Rectal smooth muscle tissue (tissue), 1 donor: ENCODE data around the gene RIOX2.

ENCODE experiments used
- H3K27ac ChIP-seq: one replicate; pipeline ENCODE4 v1.7.0; 2013; ENCODE audit warnings: low read depth, low read length, inconsistent platforms
- H3K27me3 ChIP-seq: one replicate; pipeline ENCODE4 v1.7.0; 2013; ENCODE audit warnings: low read length; ENCODE audit not compliant: control insufficient read depth, insufficient read depth
- H3K36me3 ChIP-seq: one replicate; pipeline ENCODE4 v1.7.0; 2013; ENCODE audit warnings: low read length; ENCODE audit not compliant: control insufficient read depth, insufficient read depth
- H3K4me1 ChIP-seq: one replicate; pipeline ENCODE4 v1.7.0; 2013; ENCODE audit warnings: low read length; ENCODE audit not compliant: control insufficient read depth, insufficient read depth
- H3K4me3 ChIP-seq: one replicate; pipeline ENCODE4 v1.7.0; 2013; ENCODE audit warnings: low read length
- H3K9ac ChIP-seq: one replicate; pipeline ENCODE4 v1.7.0; 2013; ENCODE audit warnings: low read length

The RIOX2 gene

DNA sequence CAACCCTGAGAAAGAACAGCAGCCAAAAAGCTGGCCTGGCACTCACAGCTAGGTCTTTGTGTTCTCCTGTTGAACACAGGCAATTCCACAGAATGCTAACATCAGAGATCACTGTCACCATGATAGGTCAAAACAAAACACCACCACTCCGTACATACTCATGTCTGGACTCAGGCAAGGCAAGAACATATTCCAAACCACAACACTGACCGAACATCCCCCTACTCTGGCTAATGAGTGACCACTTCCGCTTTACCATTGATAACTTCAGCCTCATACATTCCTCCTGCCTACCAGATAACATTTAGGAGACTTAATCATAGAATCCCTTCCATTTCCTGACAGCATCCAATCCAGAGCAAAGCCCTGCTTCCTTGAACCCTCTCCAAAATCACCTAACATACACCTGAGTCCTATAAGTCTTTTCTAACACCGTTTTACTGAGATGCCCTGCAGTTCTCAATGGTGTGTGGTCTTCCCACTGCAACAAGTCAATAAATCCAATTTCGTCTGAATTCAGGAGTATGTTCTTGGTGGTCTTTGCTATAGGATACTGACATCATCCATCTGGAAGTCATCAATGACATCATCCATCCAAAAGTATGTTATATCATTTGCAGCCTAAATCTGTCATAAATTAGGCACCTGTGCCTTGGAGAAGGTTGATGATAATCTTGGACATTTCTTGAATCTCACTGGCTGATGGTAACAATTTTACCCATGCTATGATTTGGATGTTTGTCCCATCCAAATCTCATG is 23.7 kb downstream of the RIOX2 start:
- Histone ChIP-seq H3K4me3 (no peak overlapping the region), H3K36me3 (peaks cover 31% of the 10 kb centered on the region), H3K27me3 (no peaks in the 10 kb centered on the region), H3K27ac (no peak overlapping the region), H3K4me1 (no peaks in the 10 kb centered on the region), H3K9ac (no peak overlapping the region)

DNA sequence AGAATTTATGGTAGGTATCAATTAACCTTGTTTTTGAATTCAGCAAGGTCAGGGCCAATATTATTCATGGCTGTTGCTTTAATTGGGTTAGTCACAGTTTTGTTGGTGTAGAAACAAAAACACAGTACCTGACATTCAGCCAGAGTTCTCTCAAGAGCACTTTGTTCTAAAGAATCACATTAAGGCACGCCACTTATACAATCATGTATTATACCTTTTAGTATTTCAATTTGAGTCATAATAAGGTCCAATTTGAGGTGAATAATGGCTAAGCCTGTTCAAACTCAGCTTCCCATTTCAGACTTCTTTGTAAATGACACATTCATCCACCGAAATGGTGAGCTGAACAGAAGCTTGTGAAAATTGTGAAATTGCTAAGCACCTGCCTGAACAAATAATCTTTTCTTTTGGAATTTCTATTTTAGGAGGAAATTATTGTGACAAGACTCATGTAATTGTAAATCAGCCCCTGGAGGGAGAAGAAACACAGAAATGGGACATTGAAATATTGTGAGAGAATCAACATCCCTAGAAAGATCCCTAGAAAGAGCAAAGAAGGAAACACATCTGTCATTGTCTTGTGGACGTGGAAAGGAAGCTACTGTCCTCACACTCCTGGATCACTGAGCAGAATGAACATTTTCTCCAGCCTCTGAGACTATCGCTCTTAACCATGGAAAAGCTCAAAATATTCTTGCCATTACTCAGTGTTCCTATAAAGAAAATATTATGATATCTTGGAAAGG is 29.3 kb downstream of the RIOX2 start:
- Histone ChIP-seq H3K9ac (no peak overlapping the region), H3K36me3 (peaks cover 12% of the 10 kb centered on the region), H3K27me3 (no peaks in the 10 kb centered on the region), H3K27ac (no peak overlapping the region), H3K4me1 (no peaks in the 10 kb centered on the region), H3K4me3 (no peak overlapping the region)

DNA sequence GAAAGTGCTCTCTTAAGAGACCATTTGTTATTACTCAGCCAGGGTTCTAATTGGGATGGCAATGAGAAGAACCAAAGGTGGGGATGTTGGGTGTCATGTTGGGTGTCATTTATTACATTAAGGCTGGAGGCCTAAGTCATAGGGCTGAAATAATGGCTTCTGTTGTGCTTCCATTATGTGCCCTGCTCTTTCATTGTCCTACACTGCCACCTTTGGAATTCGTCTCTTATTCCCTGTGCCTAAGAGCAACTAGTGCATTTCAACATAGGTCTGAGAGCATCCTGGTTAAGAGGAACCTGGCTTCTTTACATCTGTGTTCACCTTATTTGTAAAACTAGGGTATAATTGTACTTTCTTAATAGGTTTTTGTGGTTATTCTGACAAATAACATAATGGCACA is 32.2 kb downstream of the RIOX2 start:
- H3K27me3 ChIP-seq: no peaks in the 10 kb centered on the region
- no peak overlapping the region for H3K27ac ChIP-seq
- peaks cover 13% of the 10 kb centered on the region for H3K36me3 ChIP-seq
- no peaks in the 10 kb centered on the region for H3K4me1 ChIP-seq
- no peak overlapping the region for H3K9ac ChIP-seq
- no peak overlapping the region for H3K4me3 ChIP-seq

DNA sequence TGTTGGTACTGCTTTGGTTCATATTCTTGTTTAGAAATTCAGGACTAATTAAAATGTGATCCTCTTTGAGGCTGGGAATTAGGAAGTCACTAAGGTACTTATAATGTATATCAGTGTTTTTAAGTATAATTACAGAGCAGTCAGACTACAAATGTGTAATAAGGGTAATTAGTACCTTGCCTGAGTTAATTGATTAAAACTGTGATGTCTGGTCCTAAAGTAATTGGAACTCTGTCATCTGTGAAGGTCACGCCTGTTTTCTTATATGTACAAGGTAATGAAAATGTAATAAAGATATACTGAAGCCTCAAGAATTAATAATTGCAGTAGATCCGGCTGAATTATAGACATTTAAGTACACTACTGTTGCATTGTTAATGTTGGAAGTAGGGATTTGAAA is 32.8 kb downstream of the RIOX2 start:
- no peak overlapping the region for H3K27ac ChIP-seq
- no peak overlapping the region for H3K9ac ChIP-seq
- peaks cover 13% of the 10 kb centered on the region for H3K36me3 ChIP-seq
- no peak overlapping the region for H3K4me3 ChIP-seq
- no peaks in the 10 kb centered on the region for H3K27me3 ChIP-seq
- H3K4me1 ChIP-seq: no peaks in the 10 kb centered on the region

DNA sequence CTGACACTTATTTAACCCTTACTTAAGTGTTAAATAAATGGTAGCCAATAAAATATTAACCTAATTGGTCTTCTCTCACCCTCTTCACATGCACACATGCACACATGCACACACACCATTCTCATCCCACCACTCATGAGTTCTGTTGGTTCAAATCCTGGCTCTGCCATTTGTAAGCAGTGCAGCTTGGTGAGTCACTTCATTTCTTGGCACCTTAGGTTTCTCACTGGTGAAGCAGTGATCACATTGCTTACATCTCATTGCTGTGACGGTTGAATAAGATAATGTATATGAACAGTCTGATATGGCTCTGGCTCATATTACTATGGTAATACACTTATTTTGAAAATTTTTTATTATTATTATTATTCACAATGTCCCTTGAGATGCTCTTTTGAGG is 33.8 kb downstream of the RIOX2 start:
- Histone ChIP-seq H3K4me1 (no peaks in the 10 kb centered on the region), H3K4me3 (no peak overlapping the region), H3K27me3 (no peaks in the 10 kb centered on the region), H3K9ac (no peak overlapping the region), H3K27ac (no peak overlapping the region), H3K36me3 (peaks cover 9% of the 10 kb centered on the region)

DNA sequence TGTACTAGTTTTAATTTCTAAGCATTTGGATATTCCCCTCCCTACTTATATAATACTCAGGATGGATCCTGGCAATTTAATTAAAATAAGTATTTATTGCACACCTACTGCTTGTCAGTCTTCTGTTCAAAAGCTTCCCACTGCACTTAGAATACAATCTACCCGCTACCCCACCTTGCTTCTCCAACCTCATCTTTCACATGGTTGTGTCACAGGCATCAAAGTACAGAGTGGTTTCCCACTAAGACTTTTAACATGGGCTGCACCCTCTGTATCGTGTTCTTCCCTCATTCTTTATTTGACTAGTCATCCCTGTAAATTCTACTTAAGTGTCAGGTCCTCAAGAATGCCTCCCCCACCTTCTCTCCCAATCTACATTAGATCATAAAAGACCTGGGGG is 35.0 kb downstream of the RIOX2 start:
- peaks cover 8% of the 10 kb centered on the region for H3K36me3 ChIP-seq
- no peak overlapping the region for H3K4me3 ChIP-seq
- H3K9ac ChIP-seq: no peak overlapping the region
- H3K27ac ChIP-seq: no peak overlapping the region
- no peaks in the 10 kb centered on the region for H3K27me3 ChIP-seq
- H3K4me1 ChIP-seq: no peaks in the 10 kb centered on the region

- no peaks in the 10 kb centered on the region for H3K27me3 ChIP-seq
- peaks cover 7% of the 10 kb centered on the region for H3K36me3 ChIP-seq
- H3K27ac ChIP-seq: no peak overlapping the region
- no peak overlapping the region for H3K9ac ChIP-seq
- H3K4me1 ChIP-seq: no peaks in the 10 kb centered on the region
- no peak overlapping the region for H3K4me3 ChIP-seq
Measured at GRCh38 chr3:97935842-97936241, 36.4 kb downstream of the RIOX2 start.

DNA sequence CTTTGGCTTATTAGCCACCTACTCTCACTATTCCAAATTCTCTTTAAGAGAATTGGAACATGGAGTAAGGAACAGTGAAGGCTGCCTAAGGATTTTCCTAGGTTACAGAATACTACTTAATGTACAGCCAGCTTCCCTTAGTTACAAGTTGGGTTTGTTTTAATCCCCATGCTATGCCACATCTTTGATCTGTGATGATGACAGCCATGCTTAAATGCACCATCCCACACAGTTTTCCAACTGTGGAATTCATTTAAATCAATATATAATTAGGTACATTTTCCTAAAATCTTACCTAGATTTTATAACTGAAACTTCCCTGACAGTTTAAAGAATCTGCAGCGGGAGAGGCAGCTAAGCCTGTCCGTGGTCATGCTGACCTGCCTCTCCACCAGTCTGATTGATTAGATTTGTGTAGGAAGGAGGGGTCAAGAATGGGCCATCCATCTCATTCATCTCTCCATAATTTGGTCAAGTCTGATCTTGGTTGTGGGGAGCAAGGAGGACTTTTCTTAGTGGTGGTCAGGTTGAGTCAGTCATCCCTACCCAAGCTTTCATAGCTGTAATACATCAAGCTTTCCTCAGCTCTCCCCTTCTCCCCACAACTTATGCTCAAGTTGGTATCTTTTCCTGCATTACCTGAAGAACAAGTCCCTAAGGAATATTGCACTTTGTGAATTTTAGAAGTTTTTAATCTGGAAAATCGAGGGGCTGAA is 37.1 kb downstream of the RIOX2 start:
- H3K4me1 ChIP-seq: no peaks in the 10 kb centered on the region
- H3K36me3 ChIP-seq: peaks cover 7% of the 10 kb centered on the region
- H3K4me3 ChIP-seq: no peak overlapping the region
- no peak overlapping the region for H3K27ac ChIP-seq
- no peaks in the 10 kb centered on the region for H3K27me3 ChIP-seq
- no peak overlapping the region for H3K9ac ChIP-seq

DNA sequence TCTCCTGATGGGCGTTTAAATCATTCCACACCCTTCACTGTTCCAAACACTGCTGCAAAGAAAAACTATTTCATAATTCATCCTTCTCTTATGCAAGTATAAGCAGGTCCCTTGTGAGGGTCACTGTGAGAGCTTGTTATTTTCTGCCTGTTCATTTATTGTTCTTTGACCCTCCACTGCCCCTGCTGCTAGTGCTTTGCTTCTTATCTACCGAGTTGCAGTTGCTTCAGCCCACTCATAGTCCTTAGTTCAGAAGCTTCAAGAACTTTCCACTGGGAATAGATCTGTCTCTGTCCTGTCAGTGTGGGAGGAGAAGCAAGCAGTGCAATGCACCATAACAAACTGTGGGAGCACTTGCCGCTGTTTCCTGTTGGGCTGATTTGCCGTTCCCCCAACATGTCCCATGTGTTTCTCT is 39.8 kb downstream of the RIOX2 start:
- Histone ChIP-seq H3K36me3 (peaks cover 7% of the 10 kb centered on the region), H3K4me3 (no peak overlapping the region), H3K27ac (no peak overlapping the region), H3K27me3 (no peaks in the 10 kb centered on the region), H3K9ac (no peak overlapping the region), H3K4me1 (no peaks in the 10 kb centered on the region)

GRCh38 chr3:97931218-97931617 is 41.0 kb downstream of the RIOX2 start:
- peaks cover 7% of the 10 kb centered on the region for H3K36me3 ChIP-seq

DNA sequence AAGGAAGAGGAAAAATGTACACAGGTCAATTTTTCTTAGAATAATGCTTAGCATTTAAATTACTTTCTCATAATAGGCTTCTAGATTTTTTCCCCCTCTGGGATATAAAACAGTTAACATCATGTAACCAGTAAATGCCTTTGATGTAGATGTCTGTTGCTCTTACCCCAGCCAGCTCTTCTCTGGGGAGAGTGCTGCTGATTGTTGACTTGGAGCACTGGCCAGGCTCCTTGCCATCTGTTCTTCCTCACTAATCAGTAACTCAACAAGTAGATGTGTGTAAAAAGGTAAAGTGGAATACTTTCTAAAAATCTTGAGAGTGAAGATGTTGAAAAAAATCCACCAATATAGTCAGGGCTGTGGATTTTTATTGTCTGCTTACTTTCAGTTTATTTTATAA is 42.2 kb downstream of the RIOX2 start:
- Histone ChIP-seq H3K36me3 (no peaks in the 10 kb centered on the region), H3K4me3 (no peak overlapping the region), H3K9ac (no peak overlapping the region), H3K27ac (no peak overlapping the region), H3K4me1 (no peaks in the 10 kb centered on the region), H3K27me3 (no peaks in the 10 kb centered on the region)

More at GRCh38 chr3:97931218-97931617, 41.0 kb downstream of the RIOX2 start:
- Histone ChIP-seq H3K4me3 (no peak overlapping the region), H3K9ac (no peak overlapping the region), H3K27me3 (no peaks in the 10 kb centered on the region), H3K4me1 (no peaks in the 10 kb centered on the region), H3K27ac (no peak overlapping the region)

GRCh38 chr3:97928986-97929385 is 43.2 kb downstream of the RIOX2 start:
- Histone ChIP-seq H3K4me3 (no peak overlapping the region), H3K9ac (no peak overlapping the region), H3K4me1 (no peaks in the 10 kb centered on the region), H3K27me3 (no peaks in the 10 kb centered on the region), H3K27ac (no peak overlapping the region), H3K36me3 (no peaks in the 10 kb centered on the region)
